Endothelial cell (in vitro differentiated cells): Measurements from ENCODE around the gene FIBP. TPM values are rescaled to one million over a fixed set of nuclear protein-coding genes. Genes with fewer than 3 reads are reported as not detected.

ENCODE experiments used
- DNase-seq: peaks from one replicate; pipeline ENCODE4 v3.0.0; 2021; ENCODE audit warnings: low spot score
- H3K27ac Mint-ChIP-seq: one replicate; pipeline ENCODE4 v1.8.0; 2021; ENCODE audit warnings: mixed read lengths, inconsistent platforms; ENCODE audit not compliant: unreplicated experiment
- H3K27me3 Mint-ChIP-seq: one replicate; pipeline ENCODE4 v1.8.0; 2021; ENCODE audit warnings: mild to moderate bottlenecking, moderate library complexity, mixed read lengths, inconsistent platforms; ENCODE audit not compliant: unreplicated experiment
- H3K36me3 Mint-ChIP-seq: one replicate; pipeline ENCODE4 v1.8.0; 2021; ENCODE audit warnings: mild to moderate bottlenecking, low read depth, mixed read lengths, inconsistent platforms; ENCODE audit not compliant: unreplicated experiment
- H3K4me1 Mint-ChIP-seq: one replicate; pipeline ENCODE4 v1.8.0; 2021; ENCODE audit warnings: mild to moderate bottlenecking, mixed read lengths, inconsistent platforms; ENCODE audit not compliant: unreplicated experiment
- H3K4me3 Mint-ChIP-seq: one replicate; pipeline ENCODE4 v1.8.0; 2021; ENCODE audit warnings: mild to moderate bottlenecking, mixed read lengths, inconsistent platforms; ENCODE audit not compliant: unreplicated experiment
- H3K9me3 Mint-ChIP-seq: one replicate; pipeline ENCODE4 v1.8.0; 2021; ENCODE audit warnings: mixed read lengths, inconsistent platforms; ENCODE audit not compliant: unreplicated experiment
- total RNA-seq: library from RNA; stranded (reverse); fragmentation: NEBNext Ultra II Directional; extraction: Animal tissue kit (Norgen Biotek cat#: 25700); gene quantifications from one replicate; pipeline ENCODE4 v1.2.1, GENCODE V29; 2021; ENCODE audit not compliant: unreplicated experiment
- TF ChIP-seq, protein P1 (sequence below): fragments of 200-600 bp; sonication (generic); IDR thresholded peaks from one replicate; pipeline ENCODE4 v1.5.0; 2021; ENCODE audit warnings: antibody characterized with exemption; ENCODE audit not compliant: unreplicated experiment

Gene FIBP
- total RNA-seq, 1 donor from 2014 or later = 75.6 TPM

DNA sequence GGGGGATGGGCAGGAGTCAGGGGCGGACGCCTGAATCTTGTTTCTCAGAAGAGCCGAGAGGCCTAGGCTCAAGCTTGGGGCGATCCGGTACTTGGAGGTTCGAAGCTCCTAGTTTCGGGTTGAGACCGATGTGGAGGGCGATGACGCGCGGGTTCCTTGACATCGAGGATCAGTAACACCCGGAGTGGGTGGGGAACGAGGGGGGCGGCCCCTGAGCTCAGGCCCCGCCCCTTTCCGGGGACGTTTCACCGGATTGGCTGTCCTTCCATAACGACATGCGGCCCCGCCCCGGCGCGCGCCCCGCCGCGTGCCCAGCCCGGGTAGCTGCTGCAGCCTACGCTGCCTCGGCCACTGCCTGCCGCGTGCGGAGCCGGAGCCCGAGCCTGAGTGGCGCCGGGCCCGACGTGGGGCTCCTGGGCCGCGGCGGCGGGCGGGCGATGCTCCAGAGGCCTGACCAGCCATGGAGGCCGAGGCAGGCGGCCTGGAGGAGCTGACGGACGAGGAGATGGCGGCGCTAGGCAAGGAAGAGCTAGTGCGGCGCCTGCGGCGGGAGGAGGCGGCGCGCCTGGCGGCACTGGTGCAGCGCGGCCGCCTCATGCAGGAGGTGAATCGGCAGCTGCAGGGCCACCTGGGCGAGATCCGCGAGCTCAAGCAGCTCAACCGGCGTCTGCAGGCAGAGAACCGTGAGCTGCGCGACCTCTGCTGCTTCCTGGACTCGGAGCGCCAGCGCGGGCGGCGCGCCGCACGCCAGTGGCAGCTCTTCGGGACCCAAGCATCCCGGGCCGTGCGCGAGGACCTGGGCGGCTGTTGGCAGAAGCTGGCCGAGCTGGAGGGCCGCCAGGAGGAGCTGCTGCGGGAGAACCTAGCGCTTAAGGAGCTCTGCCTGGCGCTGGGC lies 2.3 kb upstream of the FIBP start, which contains the start of gene CCDC85B:
Gene CCDC85B, plus strand, starts transcription at position 350 of the 895 bp plus-strand sequence. Its CDS starts 111 bp downstream, at position 461.
- Mint-ChIP-seq H3K4me1 (peaks cover 51% of the 10 kb centered on the region), H3K27me3 (peaks cover 40% of the 10 kb centered on the region), H3K9me3 (no peaks in the 10 kb centered on the region), H3K36me3 (peaks cover 11% of the 10 kb centered on the region), H3K27ac (peak within 1 kb of the TSS; percentile 92), H3K4me3 (peak within 1 kb of the TSS; percentile 90)
- TF ChIP-seq, protein P1, sequence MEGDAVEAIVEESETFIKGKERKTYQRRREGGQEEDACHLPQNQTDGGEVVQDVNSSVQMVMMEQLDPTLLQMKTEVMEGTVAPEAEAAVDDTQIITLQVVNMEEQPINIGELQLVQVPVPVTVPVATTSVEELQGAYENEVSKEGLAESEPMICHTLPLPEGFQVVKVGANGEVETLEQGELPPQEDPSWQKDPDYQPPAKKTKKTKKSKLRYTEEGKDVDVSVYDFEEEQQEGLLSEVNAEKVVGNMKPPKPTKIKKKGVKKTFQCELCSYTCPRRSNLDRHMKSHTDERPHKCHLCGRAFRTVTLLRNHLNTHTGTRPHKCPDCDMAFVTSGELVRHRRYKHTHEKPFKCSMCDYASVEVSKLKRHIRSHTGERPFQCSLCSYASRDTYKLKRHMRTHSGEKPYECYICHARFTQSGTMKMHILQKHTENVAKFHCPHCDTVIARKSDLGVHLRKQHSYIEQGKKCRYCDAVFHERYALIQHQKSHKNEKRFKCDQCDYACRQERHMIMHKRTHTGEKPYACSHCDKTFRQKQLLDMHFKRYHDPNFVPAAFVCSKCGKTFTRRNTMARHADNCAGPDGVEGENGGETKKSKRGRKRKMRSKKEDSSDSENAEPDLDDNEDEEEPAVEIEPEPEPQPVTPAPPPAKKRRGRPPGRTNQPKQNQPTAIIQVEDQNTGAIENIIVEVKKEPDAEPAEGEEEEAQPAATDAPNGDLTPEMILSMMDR = no peak
- peak; percentile 96 for DNase-seq

DNA sequence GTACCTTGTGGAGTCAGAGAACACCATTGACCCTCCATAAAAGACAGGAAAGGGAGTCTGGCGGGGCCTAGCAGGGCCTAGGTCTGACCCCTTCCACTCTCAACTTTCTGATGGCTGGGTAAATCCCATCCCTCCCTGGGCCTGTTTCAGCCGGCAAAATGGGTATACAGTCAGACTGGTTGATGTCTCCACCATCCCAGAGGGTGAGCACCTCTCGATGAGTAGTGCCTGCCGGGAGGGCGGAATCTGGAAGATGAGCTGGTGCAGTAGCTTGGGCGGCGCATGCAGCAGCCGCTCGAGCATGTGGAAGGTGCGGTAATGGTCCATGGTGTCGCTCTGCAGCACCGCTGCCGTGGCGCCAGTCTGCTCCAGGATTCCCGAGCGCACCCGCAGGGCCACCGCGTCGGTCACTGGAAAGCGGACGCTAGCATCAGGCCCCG lies 528 bp downstream of the FIBP start:
- peaks cover 38% of the 10 kb centered on the region for H3K4me1 Mint-ChIP-seq
- H3K4me3 Mint-ChIP-seq = peak overlapping the region; percentile 95
- H3K36me3 Mint-ChIP-seq = peaks cover 15% of the 10 kb centered on the region
- peak overlapping the region; percentile 90 for H3K27ac Mint-ChIP-seq
- H3K27me3 Mint-ChIP-seq = peaks cover 32% of the 10 kb centered on the region
- H3K9me3 Mint-ChIP-seq = no peaks in the 10 kb centered on the region
- DNase-seq = no peak
- TF ChIP-seq, protein P1 = no peak

DNA sequence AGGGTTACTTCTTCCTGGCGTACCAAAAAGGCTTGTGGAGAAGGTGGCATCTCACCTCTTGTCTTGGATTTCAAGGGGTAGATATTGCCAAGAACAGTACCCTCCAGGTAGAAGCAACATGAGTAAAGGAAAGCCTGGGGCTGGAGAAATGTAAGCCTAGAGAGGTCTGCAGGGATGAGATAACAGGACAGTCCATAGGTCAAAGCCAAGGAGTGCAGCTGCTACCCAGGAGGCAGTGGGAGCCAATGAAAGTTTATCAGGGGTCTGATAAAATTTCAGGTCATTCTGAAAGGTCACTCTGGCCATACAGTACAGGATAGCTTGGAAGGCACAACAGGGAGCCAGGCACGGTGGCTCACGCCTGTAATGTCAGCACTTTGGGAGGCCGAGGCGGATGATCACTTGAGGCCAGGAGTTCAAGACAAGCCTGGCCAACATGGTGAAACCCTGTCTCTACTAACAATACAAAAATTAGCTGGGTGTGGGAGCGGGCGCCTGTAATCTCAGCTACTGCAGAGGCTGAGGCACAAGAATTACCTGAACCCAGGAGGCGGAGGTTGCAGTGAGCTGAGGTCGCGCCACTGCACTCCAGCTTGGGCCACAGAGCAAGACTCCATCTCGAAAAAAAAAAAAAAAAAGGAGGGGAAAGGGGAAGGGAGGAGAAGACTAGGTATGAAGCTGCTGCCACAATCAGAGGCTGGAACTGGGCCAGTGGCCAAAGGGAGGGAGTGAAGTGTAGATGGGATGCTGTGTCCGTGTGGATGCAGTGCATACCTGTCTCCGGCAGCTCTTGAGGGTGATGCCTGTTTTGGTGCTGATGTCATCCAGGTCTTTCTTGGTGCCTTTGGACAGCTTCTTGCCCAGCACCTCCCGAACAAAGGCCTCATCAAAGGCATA lies 1.2 kb downstream of the FIBP start:
- peak overlapping the region; percentile 95 for H3K4me3 Mint-ChIP-seq
- peaks cover 27% of the 10 kb centered on the region for H3K27me3 Mint-ChIP-seq
- TF ChIP-seq, protein P1 = no peak
- H3K4me1 Mint-ChIP-seq = peaks cover 31% of the 10 kb centered on the region
- H3K27ac Mint-ChIP-seq = peak overlapping the region; percentile 18
- no peaks in the 10 kb centered on the region for H3K9me3 Mint-ChIP-seq
- peaks cover 20% of the 10 kb centered on the region for H3K36me3 Mint-ChIP-seq
- no peak for DNase-seq

DNA sequence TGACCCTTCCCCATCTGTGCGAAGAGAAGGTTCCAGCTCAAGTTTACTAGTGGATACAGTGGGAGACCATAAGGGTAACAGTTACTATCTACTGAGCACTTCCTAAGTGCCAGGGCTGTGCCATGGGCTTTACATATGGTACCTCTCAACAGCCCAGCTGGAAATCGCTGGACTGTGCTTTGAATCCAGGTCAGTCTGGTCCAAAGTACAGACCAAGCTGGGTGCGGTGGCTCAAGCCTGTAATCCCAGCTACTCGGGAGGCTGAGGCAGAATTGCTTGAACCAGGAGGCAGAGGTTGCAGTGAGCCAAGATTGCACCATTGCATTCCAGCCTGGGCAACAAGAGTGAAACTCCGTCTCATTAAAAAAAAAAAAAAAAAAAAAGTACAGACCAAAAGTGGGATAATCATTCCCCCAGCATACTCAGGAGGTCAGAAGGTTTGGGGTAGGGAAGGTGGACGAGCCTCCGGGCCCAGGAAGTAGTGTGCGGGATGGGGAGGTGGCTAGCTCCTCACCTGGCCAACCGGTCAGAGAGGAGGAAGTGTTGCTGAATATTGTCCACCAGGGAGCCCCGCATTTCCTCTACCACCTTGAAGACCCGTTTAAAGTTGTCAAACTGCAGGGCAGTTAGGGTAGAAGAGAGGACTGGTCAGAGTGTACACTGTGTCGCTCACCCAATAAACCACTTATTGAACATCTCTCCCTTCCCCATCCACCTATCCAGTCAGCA lies 2.3 kb downstream of the FIBP start:
- Mint-ChIP-seq H3K4me3 (peak overlapping the region; percentile 95), H3K27ac (no peak overlapping the region), H3K9me3 (no peaks in the 10 kb centered on the region), H3K36me3 (peaks cover 20% of the 10 kb centered on the region), H3K27me3 (peaks cover 24% of the 10 kb centered on the region), H3K4me1 (peaks cover 29% of the 10 kb centered on the region)
- no peak for DNase-seq
- TF ChIP-seq, protein P1 = no peak
